ENCODE measurements around the gene CNKSR1. TPM values are rescaled to one million over a fixed set of nuclear protein-coding genes. Genes with fewer than 3 reads are reported as not detected.

Gene CNKSR1
- total RNA-seq, 4 donors from 2014 or later, result 17.8 to 43.3 (median 25.9) TPM

Other genes starting within 250 kb of the CNKSR1 start
- 10 to 100 TPM in 3 of 4 donors, 1 to 10 TPM in 1; 8.3 to 17.2 (median 11.7) TPM for gene PAFAH2, start 179.4 kb upstream of the CNKSR1 start, total RNA-seq
- not detected for gene EXTL1, start 155.7 kb upstream of the CNKSR1 start, total RNA-seq
- gene SLC30A2, start 131.4 kb upstream of the CNKSR1 start, total RNA-seq, result not detected
- gene TRIM63, start 109.9 kb upstream of the CNKSR1 start, total RNA-seq, result 1 to 10 TPM in 1 of 4 donors, under 1 TPM in 1, not detected in 2; 0.23 to 1.7 TPM
- 10 to 100 TPM in 2 of 4 donors, 1 to 10 TPM in 2; 5.6 to 14.0 (median 8.3) TPM for gene PDIK1L, start 65.7 kb upstream of the CNKSR1 start, total RNA-seq
- gene FAM110D, start 18.4 kb upstream of the CNKSR1 start, total RNA-seq, result 1 to 10 TPM in 2 of 4 donors, under 1 TPM in 2; 0.23 to 5.1 (median 2.0) TPM
- gene C1orf232, start 8.5 kb upstream of the CNKSR1 start, total RNA-seq, result not detected
- 10 to 100 TPM; 19.2 to 45.6 (median 24.7) TPM for gene ZNF593, start 7.6 kb upstream of the CNKSR1 start, total RNA-seq
- not detected for gene ZNF593OS, start 5.7 kb upstream of the CNKSR1 start, total RNA-seq
- not detected for gene CATSPER4, start 13.1 kb downstream of the CNKSR1 start, total RNA-seq
- 10 to 100 TPM in 3 of 4 donors, 1 to 10 TPM in 1; 7.5 to 14.7 (median 12.5) TPM for gene CEP85, start 56.7 kb downstream of the CNKSR1 start, total RNA-seq
- 100 to 1,000 TPM in 2 of 4 donors, 10 to 100 TPM in 2; 76.9 to 163 (median 106) TPM for gene SH3BGRL3, start 102.6 kb downstream of the CNKSR1 start, total RNA-seq
- 1 to 10 TPM; 3.2 to 9.2 (median 3.7) TPM for gene UBXN11, start 129.1 kb downstream of the CNKSR1 start, total RNA-seq
- 10 to 100 TPM in 2 of 4 donors, 1 to 10 TPM in 2; 1.9 to 22.1 (median 9.4) TPM for gene CD52, start 140.5 kb downstream of the CNKSR1 start, total RNA-seq
- gene CRYBG2, start 176.6 kb downstream of the CNKSR1 start, total RNA-seq, result 100 to 1,000 TPM in 3 of 4 donors, 10 to 100 TPM in 1; 35.8 to 305 (median 122) TPM
- gene ZNF683, start 195.3 kb downstream of the CNKSR1 start, total RNA-seq, result under 1 TPM in 2 of 4 donors, not detected in 2; 0.26 to 0.95 TPM
- not detected for gene LIN28A, start 233.3 kb downstream of the CNKSR1 start, total RNA-seq